Erythroblast (primary cell): ENCODE data around the gene OR8B3.
"Not testable (repeated sequence)": the region's sequence is repeated elsewhere in the genome, so short reads cannot be mapped to it uniquely, and the experiment has no call there.

Experiments
- DNase-seq, 2 experiments: peaks; one replicate each; lab custom pipeline; 2025; lab: John Stamatoyannopoulos, UW
- GATA1 ChIP-seq: IDR thresholded peaks from 2 replicates; pipeline ENCODE4 v1.6.1; 2011; ENCODE audit warnings: low read depth, mild to moderate bottlenecking, control low read depth, low read length, moderate library complexity
- POLR2A ChIP-seq: IDR thresholded peaks from 2 replicates; pipeline ENCODE4 v1.6.1; 2011; ENCODE audit warnings: mild to moderate bottlenecking, low read length

The OR8B3 gene

GRCh38 chr11:124405581-124405980 lies 6.8 kb upstream of the OR8B3 start:
- DNase-seq: no peak
- no peak for TF ChIP-seq POLR2A
- TF ChIP-seq GATA1: no peak

DNA sequence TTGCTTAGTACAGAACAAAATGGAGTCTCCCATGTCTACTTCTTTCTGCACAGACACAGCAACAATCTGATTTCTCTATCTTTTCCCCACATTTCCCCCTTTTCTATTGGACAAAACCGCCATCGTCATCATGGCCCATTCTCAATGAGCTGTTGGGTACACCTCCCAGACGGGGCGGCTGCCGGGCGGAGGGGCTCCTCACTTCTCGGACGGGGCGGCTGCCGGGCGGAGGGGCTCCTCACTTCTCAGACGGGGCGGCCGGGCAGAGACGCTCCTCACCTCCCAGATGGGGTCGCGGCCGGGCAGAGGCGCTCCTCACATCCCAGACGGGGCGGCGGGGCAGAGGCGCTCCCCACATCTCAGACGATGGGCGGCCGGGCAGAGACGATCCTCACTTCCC lies 4.4 kb upstream of the OR8B3 start:
- not testable (repeated sequence) for DNase-seq

DNA sequence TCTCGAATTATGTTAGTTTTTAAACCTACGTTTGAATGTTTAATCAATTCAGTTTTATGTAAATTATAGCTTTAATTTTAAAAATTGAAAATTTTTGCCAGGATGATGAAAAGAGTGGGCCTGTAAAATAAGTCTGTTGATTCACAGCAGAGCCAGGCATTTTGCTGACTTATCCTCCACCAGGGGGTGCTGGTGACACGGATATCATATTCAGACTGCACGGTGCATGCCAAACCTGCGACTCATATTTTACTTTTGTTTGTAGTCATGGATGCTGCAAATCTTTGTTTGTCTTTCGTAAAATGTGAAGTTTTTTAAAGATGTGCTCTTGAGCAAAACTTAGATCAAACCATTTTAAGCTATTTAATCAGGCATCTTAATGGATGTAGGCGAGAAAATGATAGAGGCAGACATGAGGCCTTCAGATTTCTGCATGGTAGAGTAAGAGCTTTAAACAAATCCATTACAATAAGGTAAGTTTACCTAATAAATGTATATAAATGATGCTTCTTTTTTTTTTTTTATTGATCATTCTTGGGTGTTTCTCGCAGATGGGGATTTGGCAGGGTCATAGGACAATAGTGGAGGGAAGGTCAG lies 3.6 kb upstream of the OR8B3 start:
- TF ChIP-seq GATA1: no peak
- TF ChIP-seq POLR2A: no peak
- peak; percentile 67 to 83 for DNase-seq

- not testable (repeated sequence) for DNase-seq
These were observed 2.0 kb downstream of the OR8B3 start for GRCh38 chr11:124396847-124397246.

GRCh38 chr11:124394408-124394807 lies 4.4 kb downstream of the OR8B3 start:
- TF ChIP-seq POLR2A (no peak), GATA1 (no peak)
- peak; percentile 59 to 74 for DNase-seq

DNA sequence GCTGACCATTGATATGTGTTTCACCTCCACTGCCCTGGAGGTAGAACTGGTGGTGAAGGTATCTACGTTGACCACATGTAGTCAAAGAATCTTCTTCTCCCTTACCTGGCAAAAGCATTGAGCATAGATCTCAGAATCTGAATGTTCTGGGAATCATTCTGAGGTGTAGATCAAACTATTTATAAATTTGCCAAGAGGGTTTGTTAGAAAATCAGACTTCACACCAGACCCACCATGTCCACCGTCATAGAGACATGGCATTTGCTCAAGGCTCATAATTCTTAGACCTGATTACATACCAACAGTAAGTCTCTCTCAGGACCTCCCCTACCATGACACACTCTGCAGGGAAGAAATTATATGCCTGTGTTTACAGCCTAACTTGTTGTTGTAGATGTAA lies 14.4 kb downstream of the OR8B3 start, which contains the start of gene OR8B2:
Gene OR8B2, minus strand, starts transcription at position 101 of the 400 bp plus-strand sequence. CDS start 1,156 bp downstream, outside the sequence.
- no peak for DNase-seq
- TF ChIP-seq GATA1 (no peak), POLR2A (no peak)

DNA sequence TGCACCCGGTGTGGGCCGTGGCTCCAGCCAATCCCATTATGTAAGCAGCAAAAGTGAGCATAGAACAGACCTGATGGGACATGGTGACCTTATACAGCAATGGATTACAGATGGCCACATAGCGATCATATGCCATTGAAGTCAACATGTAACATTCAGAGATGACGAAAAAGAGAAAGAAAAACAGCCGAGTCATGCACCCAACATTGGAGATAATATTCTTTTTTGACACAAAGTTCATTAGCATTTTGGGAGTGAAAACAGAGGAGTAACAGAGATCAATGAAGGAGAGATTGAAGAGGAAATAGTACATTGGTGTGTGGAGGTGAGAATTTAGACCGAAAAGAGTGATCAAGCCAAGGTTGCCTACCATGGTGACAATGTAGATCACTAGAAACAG lies 16.0 kb downstream of the OR8B3 start:
- peak in 1 of 2 experiments; percentile 6 for DNase-seq

DNA sequence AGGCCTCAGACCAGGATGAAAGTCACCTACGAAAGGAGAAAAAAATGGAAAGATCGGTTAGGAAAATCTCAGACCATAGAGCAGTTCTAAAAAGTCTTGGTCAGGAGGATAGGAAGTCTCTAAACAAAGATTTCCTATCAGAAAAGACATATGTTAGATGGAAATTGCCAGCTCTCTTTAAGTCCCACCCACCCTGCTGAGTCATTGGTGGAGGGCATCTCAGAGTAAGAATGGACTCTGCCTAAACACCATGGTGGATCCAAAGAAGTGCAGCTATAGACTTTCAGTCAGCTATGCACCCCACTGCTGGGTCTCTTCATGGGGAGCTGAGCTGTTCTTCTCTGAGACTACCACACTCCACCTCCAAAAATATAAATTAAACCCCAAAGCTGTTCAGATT lies 18.2 kb downstream of the OR8B3 start:
- peak; percentile 63 to 72 for DNase-seq
- no peak for TF ChIP-seq GATA1

GRCh38 chr11:124376280-124376679 lies 22.5 kb downstream of the OR8B3 start:
- TF ChIP-seq POLR2A (no peak), GATA1 (no peak)
- DNase-seq: peak; percentile 4 to 54

DNA sequence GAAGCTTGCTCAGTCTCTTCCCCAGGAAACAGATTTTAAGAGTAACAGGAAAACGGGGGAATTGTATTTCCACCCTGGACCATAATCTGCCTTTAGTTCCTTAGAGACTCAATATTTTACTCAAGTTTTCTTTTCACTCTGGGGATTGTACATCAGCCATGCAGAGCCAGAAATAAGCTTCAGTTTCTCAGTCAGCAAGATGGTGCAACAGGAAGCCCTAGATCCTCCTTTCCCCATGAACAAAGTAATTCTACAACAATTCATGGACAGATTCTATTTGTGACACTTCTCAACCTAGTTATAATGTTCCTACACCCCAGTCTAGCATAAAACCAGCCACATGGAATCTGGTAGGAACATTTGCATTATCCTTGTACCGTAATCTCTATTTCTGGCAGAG lies 39.3 kb downstream of the OR8B3 start:
- no peak for DNase-seq
- no peak for TF ChIP-seq GATA1

DNA sequence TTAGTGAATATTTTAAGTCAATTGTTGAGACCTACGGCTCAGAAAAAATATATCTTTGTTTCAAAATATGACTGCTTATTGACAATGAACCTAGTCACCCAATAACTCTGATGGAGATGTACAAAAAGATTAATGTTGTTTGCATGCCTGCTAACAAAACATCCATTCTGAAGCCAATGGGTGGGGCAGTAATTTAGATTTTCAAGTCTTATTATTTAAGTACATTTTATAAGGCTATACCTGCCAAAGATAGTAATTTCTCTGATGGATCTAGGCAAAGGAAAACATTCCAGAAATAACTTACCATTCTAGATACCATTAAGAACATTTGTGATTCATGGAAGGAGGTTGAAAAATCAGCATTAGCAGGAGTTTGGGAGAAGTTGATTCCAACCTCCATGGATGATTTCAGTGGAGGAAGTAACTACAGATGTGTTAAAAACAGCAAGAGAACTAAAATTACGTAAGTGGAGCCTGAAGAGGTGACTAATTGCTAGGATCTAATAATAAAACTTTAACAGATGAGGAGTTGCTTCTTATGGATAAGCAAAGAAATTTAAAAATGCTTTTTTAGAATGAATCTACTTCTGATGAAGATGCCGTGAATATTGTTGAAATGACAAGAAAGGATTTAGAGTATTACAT lies 52.4 kb downstream of the OR8B3 start:
- DNase-seq: no peak
- TF ChIP-seq GATA1 (no peak), POLR2A (no peak)
